Measurements from ENCODE around the gene FADS1. TPM values are rescaled to one million over a fixed set of nuclear protein-coding genes. Genes with fewer than 3 reads are reported as not detected.

Gene FADS1
- total and polyA plus RNA-seq, 11 donors = 14.3 to 72.6 (median 23.6) TPM

- peak in 2 of 5 donors; percentile 20 to 49 for DNase-seq
Measured at GRCh38 chr11:61795876-61796526, 20.8 kb downstream of the FADS1 start.

GRCh38 chr11:61795459-61795858 lies 21.3 kb downstream of the FADS1 start:
- TF ChIP-seq POLR2A (IDR thresholded peaks at IDR 0.05) (no peak), CTCF (IDR thresholded peaks at IDR 0.05) (no peak)
- Histone ChIP-seq H3K36me3 (peaks cover 0 to 26% (median 5%) of the 10 kb centered on the region in 9 donors), H3K9me3 (no peaks in the 10 kb centered on the region), H3K27me3 (no peaks in the 10 kb centered on the region), H3K4me1 (peaks cover 6 to 30% (median 22%) of the 10 kb centered on the region in 12 donors), H3K4me3 (no peak overlapping the region), H3K27ac (no peak overlapping the region)
- intact Hi-C loops (cut with DNase I) = loop anchor here (5.0 to 10.0 kb wide), 10 partner anchors 77 to 579 kb away; partner anchors contain the start of gene FADS3 (in 1 of the 10)
- DNase-seq (peak in 1 of 5 donors; percentile 26), ATAC-seq (no peak)
- WGBS, 4 donors = 81 to 88% (median 85%) methylated on average over 12 of the region's 12 CpGs

More at GRCh38 chr11:61795876-61796526, 20.8 kb downstream of the FADS1 start:
- peaks cover 0 to 24% (median 7%) of the 10 kb centered on the region in 9 donors for H3K36me3 ChIP-seq
- H3K9me3 ChIP-seq = no peaks in the 10 kb centered on the region
- 90 to 93% (median 91%) methylated on average over 14 to 18 of the region's 18 CpGs for WGBS, 4 donors
- TF ChIP-seq POLR2A (IDR thresholded peaks at IDR 0.05) (no peak), CTCF (IDR thresholded peaks at IDR 0.05) (no peak)
- H3K4me1 ChIP-seq = peaks cover 6 to 28% (median 22%) of the 10 kb centered on the region in 12 donors
- H3K4me3 ChIP-seq = no peak overlapping the region
- no peak for ATAC-seq
- no peaks in the 10 kb centered on the region for H3K27me3 ChIP-seq
- no peak overlapping the region for H3K27ac ChIP-seq
- intact Hi-C loops (cut with DNase I) = loop anchor here (2.0 to 10.0 kb wide), 14 partner anchors 76 to 579 kb away; partner anchors contain the start of gene FADS3 (in 1 of the 10)

- WGBS, 4 donors = 88 to 91% (median 89%) methylated on average over 4 of the region's 4 CpGs
- DNase-seq = no peak
- no peak overlapping the region for H3K4me3 ChIP-seq
- intact Hi-C loops (cut with DNase I) = loop anchor here in 2 of 10 donors (10.0 kb wide), 2 partner anchors 290 to 580 kb away; no protein-coding TSS in a partner anchor
- H3K9me3 ChIP-seq = no peaks in the 10 kb centered on the region
- no peak overlapping the region for H3K27ac ChIP-seq
- ATAC-seq = no peak
- no peaks in the 10 kb centered on the region for H3K27me3 ChIP-seq
- TF ChIP-seq CTCF (IDR thresholded peaks at IDR 0.05) (no peak), POLR2A (IDR thresholded peaks at IDR 0.05) (no peak)
- peaks cover 0 to 31% (median 13%) of the 10 kb centered on the region in 9 donors for H3K36me3 ChIP-seq
- peaks cover 6 to 30% (median 22%) of the 10 kb centered on the region in 12 donors for H3K4me1 ChIP-seq
Measured at GRCh38 chr11:61794579-61794978, 22.2 kb downstream of the FADS1 start.

GRCh38 chr11:61793829-61794204 lies 23.0 kb downstream of the FADS1 start:
- peak in 1 of 5 donors; percentile 10 for DNase-seq
- H3K4me1 ChIP-seq = peaks cover 6 to 30% (median 22%) of the 10 kb centered on the region in 12 donors
- intact Hi-C loops (cut with DNase I) = loop anchor here in 3 of 10 donors (2.0 to 10.0 kb wide), 3 partner anchors 97 to 581 kb away; partner anchors contain the start of gene FADS3 (in 1 of the 3)

More at GRCh38 chr11:61793829-61794204, 23.0 kb downstream of the FADS1 start:
- Histone ChIP-seq H3K36me3 (peaks cover 0 to 33% (median 20%) of the 10 kb centered on the region in 9 donors), H3K27me3 (no peaks in the 10 kb centered on the region), H3K9me3 (no peaks in the 10 kb centered on the region), H3K4me3 (peak overlapping the region in 2 of 12 donors; percentile 67 to 83), H3K27ac (no peak overlapping the region)
- no peak for TF ChIP-seq CTCF (IDR thresholded peaks at IDR 0.05)
- no peak for TF ChIP-seq POLR2A (IDR thresholded peaks at IDR 0.05)
- 66 to 75% (median 67%) methylated on average over 3 of the region's 3 CpGs for WGBS, 4 donors
- no peak for ATAC-seq
